IMR-90 (cell line): ENCODE results near the gene LSMEM2. TPM values are rescaled to one million over a fixed set of nuclear protein-coding genes. Genes with fewer than 3 reads are reported as not detected.
"Not testable (repeated sequence)": the region's sequence is repeated elsewhere in the genome, so short reads cannot be mapped to it uniquely, and the experiment has no call there.

Experiments used
- ATAC-seq: fragments of 200-7000 bp; cut with Tn5 transposase; 2 replicates; pipeline ENCODE4 v1.9.1; 2020; ENCODE audit warnings: low read depth, mild to moderate bottlenecking, moderate library complexity
- BruUV-seq: library from RNA; stranded (reverse); fragments of 400-500 nt; replicated peaks from 2 replicates; lab custom pipeline; 2021; lab: Mats Ljungman, UMichigan
- CTCF ChIA-PET: fragments of 300-600 bp; formaldehyde crosslinking; extraction: SDS; loops from one replicate; lab custom pipeline; 2021; ENCODE audit warnings: antibody characterized with exemption; lab: Yijun Ruan, JAX
- POLR2A ChIA-PET: fragments of 300-600 bp; sonication (Branson Sonifier 250); formaldehyde crosslinking; loops from one replicate; lab custom pipeline; 2022; ENCODE audit warnings: antibody characterized with exemption; ENCODE audit not compliant: unreplicated experiment; lab: Charles Lee
- DNase-seq: peaks from one replicate; pipeline ENCODE4 v3.0.0; 2013
- H2AFZ ChIP-seq: replicated peaks from 2 replicates; pipeline ENCODE3; 2013; ENCODE audit warnings: low read length, mild to moderate bottlenecking; ENCODE audit not compliant: poor library complexity
- H2AK5ac ChIP-seq: 2 replicates; pipeline ENCODE4 v1.6.1; 2013; ENCODE audit warnings: low read depth, low read length, inconsistent platforms
- H2AK9ac ChIP-seq: replicated peaks from 2 replicates; pipeline ENCODE3; 2013; ENCODE audit warnings: mild to moderate bottlenecking, low read depth, low read length, moderate library complexity; ENCODE audit not compliant: poor library complexity
- H2BK120ac ChIP-seq: 2 replicates; pipeline ENCODE4 v1.6.1; 2013; ENCODE audit warnings: low read depth, low read length, inconsistent platforms
- H2BK15ac ChIP-seq: 3 replicates; pipeline ENCODE4 v1.6.1; 2013; ENCODE audit warnings: low read depth, low read length, inconsistent platforms
- H2BK20ac ChIP-seq: 2 replicates; pipeline ENCODE4 v1.6.1; 2013; ENCODE audit warnings: low read depth, mild to moderate bottlenecking, inconsistent platforms, low read length, moderate library complexity
- H2BK5ac ChIP-seq: 2 replicates; pipeline ENCODE4 v1.6.1; 2013; ENCODE audit warnings: mild to moderate bottlenecking, low read depth, low read length, inconsistent platforms; ENCODE audit not compliant: poor library complexity, severe bottlenecking
- H3K14ac ChIP-seq: replicated peaks from 2 replicates; pipeline ENCODE4 v1.6.1; 2013; ENCODE audit warnings: low read depth, low read length, inconsistent platforms
- H3K18ac ChIP-seq: 2 replicates; pipeline ENCODE4 v1.6.1; 2013; ENCODE audit warnings: low read depth, low read length, control low read depth
- H3K23ac ChIP-seq: 2 replicates; pipeline ENCODE4 v1.6.1; 2013; ENCODE audit warnings: low read depth, low read length, inconsistent platforms
- H3K27ac ChIP-seq: 2 replicates; pipeline ENCODE4 v1.5.1; 2013; ENCODE audit warnings: mild to moderate bottlenecking, control low read depth, low read length; ENCODE audit not compliant: insufficient read depth
- H3K27me3 ChIP-seq: 2 replicates; pipeline ENCODE4 v1.6.1; 2013; ENCODE audit warnings: low read length; ENCODE audit not compliant: control insufficient read depth, insufficient read depth
- H3K36me3 ChIP-seq: 2 replicates; pipeline ENCODE4 v1.6.1; 2013; ENCODE audit warnings: low read length, mixed read lengths; ENCODE audit not compliant: control insufficient read depth, insufficient read depth
- H3K4ac ChIP-seq: 2 replicates; pipeline ENCODE4 v1.6.1; 2013; ENCODE audit warnings: low read depth, low read length, inconsistent platforms
- H3K4me1 ChIP-seq: 2 replicates; pipeline ENCODE4 v1.6.1; 2013; ENCODE audit warnings: low read length, mixed read lengths; ENCODE audit not compliant: control insufficient read depth, insufficient read depth
- H3K4me2 ChIP-seq: 2 replicates; pipeline ENCODE4 v1.6.1; 2013; ENCODE audit warnings: low read depth, mild to moderate bottlenecking, control low read depth, low read length, moderate library complexity
- H3K4me3 ChIP-seq: 2 replicates; pipeline ENCODE4 v1.5.1; 2013; ENCODE audit warnings: low read depth, mild to moderate bottlenecking, control low read depth, low read length, moderate library complexity; ENCODE audit not compliant: insufficient read depth
- H3K56ac ChIP-seq: 2 replicates; pipeline ENCODE4 v1.6.1; 2013; ENCODE audit warnings: low read length, inconsistent platforms; ENCODE audit not compliant: insufficient read depth; ENCODE audit errors: extremely low read depth
- H3K79me1 ChIP-seq, 2 experiments: 2 replicates each; pipeline ENCODE4 v1.6.1; 2013; ENCODE audit warnings: low read length in 2 of 2, inconsistent platforms in 1 of 2, low read depth in 1 of 2
- H3K9ac ChIP-seq: 2 replicates; pipeline ENCODE4 v1.6.1; 2013; ENCODE audit warnings: low read depth, low read length, control low read depth
- H3K9me1 ChIP-seq: 2 replicates; pipeline ENCODE4 v1.6.1; 2013; ENCODE audit warnings: low read length, inconsistent platforms; ENCODE audit not compliant: insufficient read depth
- H3K9me3 ChIP-seq: 2 replicates; pipeline ENCODE4 v1.6.1; 2013; ENCODE audit warnings: low read length; ENCODE audit not compliant: control insufficient read depth, insufficient read depth
- H4K20me1 ChIP-seq: 2 replicates; pipeline ENCODE4 v1.6.1; 2013; ENCODE audit warnings: low read length, inconsistent platforms; ENCODE audit not compliant: insufficient read depth
- H4K5ac ChIP-seq: 2 replicates; pipeline ENCODE4 v1.6.1; 2013; ENCODE audit warnings: mild to moderate bottlenecking, low read depth, low read length, control low read depth
- H4K8ac ChIP-seq, 2 experiments: 2 replicates each; pipeline ENCODE4 v1.6.1; 2013; ENCODE audit warnings: low read depth in 2 of 2, low read length in 2 of 2, control low read depth in 1 of 2, inconsistent platforms in 1 of 2
- H4K91ac ChIP-seq: 2 replicates; pipeline ENCODE4 v1.6.1; 2013; ENCODE audit warnings: low read depth, low read length, inconsistent platforms; ENCODE audit not compliant: insufficient read depth
- WGBS, 2 experiments: methylation state at CpG; one replicate each; pipeline versions ENCODE4 v1.1.5 to v1.1.7; 2013; ENCODE audit warnings: missing lambda C conversion rate in 2 of 2; ENCODE audit not compliant: insufficient read length in 1 of 2; ENCODE audit errors: extremely low coverage in 2 of 2; 5-methylcytosine and 5-hydroxymethylcytosine counted together
- dilution Hi-C: fragments of 300-500 bp; cut with HindIII; formaldehyde crosslinking; loops from one replicate; pipeline ENCODE4 v1.14.3; 2018; ENCODE audit warnings: low sequenced_read_pairs; ENCODE audit not compliant: unreplicated experiment
- in situ Hi-C: fragments of 300-500 bp; cut with MboI; formaldehyde crosslinking; loops from 3 replicates; pipeline ENCODE4 v1.14.3; 2019; ENCODE audit warnings: low sequenced_read_pairs, inconsistent platforms, mixed read lengths
- intact Hi-C: fragments of 100-400 bp; cut with micrococcal nuclease; formaldehyde crosslinking; loops from 2 replicates; pipeline ENCODE4 v1.10.0; 2022
- polyA plus RNA-seq, 3 experiments: library from polyadenylated mRNA; depleted of rRNA; stranded (reverse); fragments of >200 nt; gene quantifications; 2 replicates each; pipeline ENCODE4 v1.2.3, GENCODE V29; 2012; ENCODE audit warnings: low replicate concordance in 1 of 3
- total RNA-seq: library from RNA; depleted of rRNA; stranded (reverse); fragments of >200 nt; gene quantifications from 2 replicates; pipeline ENCODE4 v1.2.3, GENCODE V29; 2012

The LSMEM2 gene
- total and polyA plus RNA-seq, 2 of the 4 experiments (the other 2 are of a cell fraction) = under 0.01 TPM; not detected in 1

- CTCF ChIA-PET, POLR2A ChIA-PET: not testable (repeated sequence)
- WGBS, 2 experiments = no CpG with 5 or more reads among the region's 4 CpGs
Measured at GRCh38 chr3:50262200-50262599, 16.7 kb upstream of the LSMEM2 start.

More at GRCh38 chr3:50262200-50262599, 16.7 kb upstream of the LSMEM2 start:
- H3K4me2 ChIP-seq, H3K23ac ChIP-seq, DNase-seq, H3K18ac ChIP-seq, H2AFZ ChIP-seq, ATAC-seq, H3K9me3 ChIP-seq, H3K56ac ChIP-seq, H3K4me3 ChIP-seq, H2AK9ac ChIP-seq, dilution Hi-C loops, H4K20me1 ChIP-seq, H3K27me3 ChIP-seq, BruUV-seq, H4K5ac ChIP-seq, H4K91ac ChIP-seq, H2AK5ac ChIP-seq, H3K9ac ChIP-seq, H2BK15ac ChIP-seq, H2BK20ac ChIP-seq, in situ Hi-C loops, H3K14ac ChIP-seq, H3K27ac ChIP-seq, H2BK120ac ChIP-seq, H2BK5ac ChIP-seq: not testable (repeated sequence)
- Histone ChIP-seq H3K36me3 (peaks cover 11% of the 10 kb centered on the region), H3K4ac (peak overlapping the region; percentile 11; the same call in 1 of the 2 replicates), H3K79me1 (peaks cover 8 to 62% of the 10 kb centered on the region in 2 experiments), H3K4me1 (peaks cover 48% of the 10 kb centered on the region), H3K9me1 (peaks cover 28% of the 10 kb centered on the region), H4K8ac (0 out of 4 replicates have a peak overlapping the region, but pooled peaks of 1 of the 2 experiments have one; percentile 3)
- intact Hi-C loops = loop anchor here (5.0 kb wide), 1 partner anchor 60 kb away; the partner anchor contains the start of gene HYAL2
